GM18517 (cell line): ENCODE measurements around the gene SP110.
"Not testable (repeated sequence)": the region's sequence is repeated elsewhere in the genome, so short reads cannot be mapped to it uniquely, and the experiment has no call there.

ENCODE experiments used
- ATAC-seq: cut with Tn5 transposase; IDR thresholded peaks from one replicate; pipeline ENCODE4 v1.9.1; 2021; ENCODE audit warnings: mild to moderate bottlenecking, moderate library complexity; ENCODE audit not compliant: unreplicated experiment

SP110 gene

GRCh38 chr2:230225486-230225885 is 5.7 kb upstream of the SP110 start, which contains the start of gene SP140:
Gene SP140 (plus strand): TSS chr2:230225736. CDS start chr2:230225845, 109 bp downstream.
- peak; percentile 75 for ATAC-seq

GRCh38 chr2:230224458-230224857 is 4.7 kb upstream of the SP110 start:
- ATAC-seq: no peak

- not testable (repeated sequence) for ATAC-seq
Measured at GRCh38 chr2:230222829-230223228, 3.0 kb upstream of the SP110 start.

GRCh38 chr2:230221493-230221892 is 1.7 kb upstream of the SP110 start:
- ATAC-seq: no peak

- ATAC-seq: no peak
Measured at GRCh38 chr2:230220347-230220969, 674 bp upstream of the SP110 start.

GRCh38 chr2:230218421-230218820 is 1.4 kb downstream of the SP110 start:
- no peak for ATAC-seq

GRCh38 chr2:230217424-230217823 is 2.4 kb downstream of the SP110 start:
- peak; percentile 33 for ATAC-seq

GRCh38 chr2:230216489-230216888 is 3.3 kb downstream of the SP110 start:
- ATAC-seq: no peak

- ATAC-seq: peak; percentile 45
Measured at GRCh38 chr2:230209422-230210051, 10.2 kb downstream of the SP110 start.

GRCh38 chr2:230208576-230208975 is 11.2 kb downstream of the SP110 start:
- no peak for ATAC-seq

GRCh38 chr2:230205721-230206120 is 14.1 kb downstream of the SP110 start:
- no peak for ATAC-seq

GRCh38 chr2:230205034-230205433 is 14.8 kb downstream of the SP110 start:
- peak; percentile 62 for ATAC-seq

- peak; percentile 49 for ATAC-seq
Measured at GRCh38 chr2:230203110-230203676, 16.6 kb downstream of the SP110 start.

- peak; percentile 32 for ATAC-seq
Measured at GRCh38 chr2:230202430-230203109, 17.2 kb downstream of the SP110 start.

GRCh38 chr2:230184727-230185578 is 34.8 kb downstream of the SP110 start:
- no peak for ATAC-seq

- no peak for ATAC-seq
Measured at GRCh38 chr2:230181195-230181594, 38.6 kb downstream of the SP110 start.

GRCh38 chr2:230179907-230180306 is 39.9 kb downstream of the SP110 start:
- no peak for ATAC-seq

- no peak for ATAC-seq
Measured at GRCh38 chr2:230178546-230179485, 41.0 kb downstream of the SP110 start.

GRCh38 chr2:230176996-230177395 is 42.8 kb downstream of the SP110 start:
- ATAC-seq: no peak

GRCh38 chr2:230174466-230174865 is 45.3 kb downstream of the SP110 start:
- no peak for ATAC-seq
